ACC112 (cell line): ENCODE data around the gene NT5C1A.

ENCODE experiments used
- H2AFZ ChIP-seq: fragments of 200-600 bp; sonication (generic); one replicate; pipeline ENCODE4 v1.6.0; 2017; ENCODE audit warnings: antibody characterized with exemption, low read length; ENCODE audit not compliant: unreplicated experiment
- H3K27ac ChIP-seq: fragments of 200-600 bp; sonication (generic); 2 replicates; pipeline ENCODE4 v1.5.1; 2014; ENCODE audit warnings: low read depth, mild to moderate bottlenecking, antibody characterized with exemption, low read length, moderate library complexity
- H3K27me3 ChIP-seq: fragments of 200-600 bp; sonication (generic); 2 replicates; pipeline ENCODE4 v1.6.1; 2014; ENCODE audit warnings: mild to moderate bottlenecking, antibody characterized with exemption, low read length, moderate library complexity, mixed read lengths; ENCODE audit not compliant: insufficient read depth
- H3K36me3 ChIP-seq: fragments of 200-600 bp; sonication (generic); 2 replicates; pipeline ENCODE4 v1.6.1; 2016; ENCODE audit warnings: mild to moderate bottlenecking, antibody characterized with exemption, low read length, moderate library complexity, mixed read lengths; ENCODE audit not compliant: insufficient read depth
- H3K4me1 ChIP-seq: fragments of 200-600 bp; sonication (generic); one replicate; pipeline ENCODE4 v1.6.1; 2016; ENCODE audit warnings: low read length, mixed read lengths; ENCODE audit not compliant: insufficient read depth, unreplicated experiment, control insufficient read depth
- H3K4me3 ChIP-seq: fragments of 200-600 bp; sonication (generic); 2 replicates; pipeline ENCODE4 v1.5.1; 2014; ENCODE audit warnings: mild to moderate bottlenecking, low read depth, low read length
- H3K79me2 ChIP-seq: fragments of 200-600 bp; sonication (generic); one replicate; pipeline ENCODE4 v1.6.0; 2016; ENCODE audit warnings: low read length; ENCODE audit not compliant: control insufficient read depth, unreplicated experiment, insufficient read depth

Gene NT5C1A

DNA sequence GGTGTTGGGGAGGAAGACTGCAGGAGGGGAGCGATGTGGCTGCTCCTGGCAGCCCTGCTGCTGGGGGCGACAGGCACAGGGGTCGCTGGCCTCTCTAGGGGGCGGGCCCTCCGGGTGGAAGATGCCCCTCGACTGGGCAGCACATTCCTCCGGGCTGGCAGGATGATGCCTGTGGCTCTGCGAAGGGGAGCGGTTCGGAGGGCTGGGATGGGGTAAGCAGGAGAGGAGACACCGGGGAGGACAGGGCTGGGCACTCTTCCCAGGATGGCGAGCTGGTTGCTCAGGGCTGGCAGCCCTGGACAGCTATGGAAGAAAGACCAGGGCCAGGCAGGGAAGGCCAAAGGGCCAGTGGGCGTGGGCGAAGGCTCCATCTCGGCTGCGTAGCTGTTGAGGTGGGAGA lies 45.3 kb downstream of the NT5C1A start:
- Histone ChIP-seq H3K27me3 (0 out of 2 replicates have a peak, but pooled peaks cover 3% of the 10 kb centered on the region), H3K36me3 (no peaks in the 10 kb centered on the region), H3K79me2 (no peaks in the 10 kb centered on the region), H3K27ac (no peak overlapping the region), H2AFZ (no peak overlapping the region), H3K4me3 (no peak overlapping the region), H3K4me1 (no peaks in the 10 kb centered on the region)

DNA sequence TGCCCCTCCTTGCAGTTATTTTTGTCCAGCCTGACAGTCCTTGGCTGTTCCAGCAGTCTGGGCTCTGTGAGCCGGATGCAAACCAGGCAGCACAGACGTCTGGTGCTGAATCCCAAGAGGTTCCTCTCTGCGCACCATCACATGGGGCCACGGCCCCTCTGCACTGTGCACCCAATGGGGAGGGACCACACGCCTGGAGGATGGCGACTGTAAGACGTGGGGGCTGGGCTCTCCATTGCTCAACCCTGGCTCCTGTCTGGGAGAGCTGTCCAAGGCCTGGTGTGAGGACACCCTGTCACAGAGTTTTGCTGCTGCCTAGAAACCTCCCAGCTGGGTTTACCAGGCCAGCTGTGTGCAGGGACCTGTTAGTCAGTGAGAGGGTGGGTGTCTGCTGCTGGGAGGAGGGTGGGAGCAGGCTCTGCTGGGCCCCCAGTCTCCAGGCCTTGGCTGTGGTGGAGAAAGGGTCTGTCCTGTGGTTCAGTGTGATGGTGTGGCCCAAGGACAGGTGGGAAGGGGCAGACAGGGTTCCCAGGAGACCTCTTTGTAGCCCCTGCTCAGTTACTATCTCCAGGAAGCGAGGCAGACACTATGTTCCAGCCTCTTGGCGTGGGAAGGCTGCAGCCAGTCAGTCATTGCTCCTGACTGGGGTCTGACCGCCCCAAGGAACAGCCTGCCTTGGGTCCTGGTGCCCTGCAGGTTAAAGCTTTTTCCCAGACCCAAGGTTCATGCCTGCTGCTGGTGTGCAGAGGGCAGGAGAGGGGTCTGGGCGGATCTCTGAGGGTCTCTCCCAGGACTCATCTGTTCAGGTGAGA lies 46.2 kb downstream of the NT5C1A start:
- Histone ChIP-seq H3K36me3 (no peaks in the 10 kb centered on the region), H3K79me2 (no peaks in the 10 kb centered on the region), H3K27ac (no peak overlapping the region), H2AFZ (no peak overlapping the region), H3K27me3 (no peaks in the 10 kb centered on the region), H3K4me1 (no peaks in the 10 kb centered on the region), H3K4me3 (no peak overlapping the region)

GRCh38 chr1:39625009-39625408 lies 46.9 kb downstream of the NT5C1A start:
- H3K79me2 ChIP-seq = no peaks in the 10 kb centered on the region
- H3K4me3 ChIP-seq = no peak overlapping the region

GRCh38 chr1:39623053-39623452 lies 48.9 kb downstream of the NT5C1A start:
- Histone ChIP-seq H3K27ac (no peak overlapping the region), H3K27me3 (no peaks in the 10 kb centered on the region), H2AFZ (no peak overlapping the region), H3K79me2 (no peaks in the 10 kb centered on the region), H3K36me3 (no peaks in the 10 kb centered on the region), H3K4me3 (no peak overlapping the region), H3K4me1 (no peaks in the 10 kb centered on the region)

More at GRCh38 chr1:39625009-39625408, 46.9 kb downstream of the NT5C1A start:
- no peaks in the 10 kb centered on the region for H3K27me3 ChIP-seq
- no peak overlapping the region for H3K27ac ChIP-seq
- H3K4me1 ChIP-seq = no peaks in the 10 kb centered on the region
- H2AFZ ChIP-seq = no peak overlapping the region
- H3K36me3 ChIP-seq = no peaks in the 10 kb centered on the region

GRCh38 chr1:39622427-39622826 lies 49.5 kb downstream of the NT5C1A start:
- Histone ChIP-seq H3K36me3 (no peaks in the 10 kb centered on the region), H3K27ac (no peak overlapping the region), H3K79me2 (no peaks in the 10 kb centered on the region), H3K27me3 (no peaks in the 10 kb centered on the region), H3K4me1 (no peaks in the 10 kb centered on the region), H2AFZ (no peak overlapping the region), H3K4me3 (no peak overlapping the region)

- Histone ChIP-seq H3K27me3 (no peaks in the 10 kb centered on the region), H3K27ac (no peak overlapping the region), H3K4me1 (no peaks in the 10 kb centered on the region), H3K4me3 (no peak overlapping the region), H3K36me3 (no peaks in the 10 kb centered on the region), H3K79me2 (no peaks in the 10 kb centered on the region), H2AFZ (no peak overlapping the region)
Measured at GRCh38 chr1:39620659-39621165, 51.2 kb downstream of the NT5C1A start.

DNA sequence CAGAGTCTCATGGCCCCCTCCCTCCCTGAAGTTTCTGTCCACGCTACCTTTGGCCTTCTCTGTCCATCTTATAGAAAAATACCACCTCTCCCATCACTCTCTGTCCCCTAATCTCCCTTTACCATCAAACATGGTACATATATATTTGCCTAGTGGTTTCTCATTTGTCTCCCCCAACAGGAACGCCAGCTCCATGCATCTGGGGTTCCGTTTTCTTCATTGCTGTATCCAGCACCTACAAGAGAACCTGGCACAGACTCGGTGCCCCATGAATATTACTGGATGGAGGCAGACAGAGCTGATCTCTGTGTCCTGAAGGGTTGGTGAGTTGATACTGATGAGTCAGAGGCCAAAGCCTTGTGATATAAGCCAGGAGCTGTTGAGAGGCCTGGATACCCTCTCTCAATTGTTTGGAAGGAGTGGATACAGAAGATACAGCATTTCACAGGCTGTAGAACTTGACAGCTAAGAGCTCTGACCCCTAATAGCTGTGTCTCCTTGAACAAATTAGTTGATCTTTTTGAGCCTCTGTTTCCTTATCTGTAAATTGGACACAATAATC lies 54.3 kb downstream of the NT5C1A start:
- H3K4me1 ChIP-seq = no peaks in the 10 kb centered on the region
- no peaks in the 10 kb centered on the region for H3K79me2 ChIP-seq
- no peak overlapping the region for H3K27ac ChIP-seq
- H3K4me3 ChIP-seq = no peak overlapping the region
- no peaks in the 10 kb centered on the region for H3K36me3 ChIP-seq
- no peaks in the 10 kb centered on the region for H3K27me3 ChIP-seq
- H2AFZ ChIP-seq = no peak overlapping the region

DNA sequence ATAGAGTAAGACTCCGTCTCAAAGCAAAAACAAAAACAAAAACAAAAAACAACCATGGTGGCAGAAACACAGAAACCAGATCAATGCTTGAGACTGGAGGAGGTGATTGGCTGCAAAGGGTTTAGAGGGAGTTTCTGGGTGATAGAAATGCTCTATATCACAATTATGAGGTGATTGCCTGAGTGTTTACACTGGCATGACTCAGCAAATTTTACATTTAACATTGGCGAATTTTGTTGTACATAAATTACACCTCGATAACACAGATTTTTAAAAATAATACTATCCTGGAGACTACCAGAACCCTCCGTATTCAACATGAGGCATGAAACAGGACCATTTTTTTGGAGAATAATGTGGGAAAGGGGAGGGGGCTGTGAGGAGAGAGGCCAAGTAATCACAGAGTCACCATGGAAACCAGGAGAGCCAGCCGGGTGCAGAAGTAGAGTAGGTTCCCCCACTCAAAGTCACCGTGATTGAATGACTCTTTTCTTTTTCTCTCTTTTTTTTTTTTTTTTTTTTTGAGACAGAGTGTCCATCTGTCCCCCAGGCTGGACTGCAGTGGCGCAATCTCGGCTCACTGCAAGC lies 56.7 kb downstream of the NT5C1A start:
- Histone ChIP-seq H3K79me2 (no peaks in the 10 kb centered on the region), H3K4me3 (no peak overlapping the region), H3K36me3 (no peaks in the 10 kb centered on the region), H2AFZ (no peak overlapping the region), H3K4me1 (no peaks in the 10 kb centered on the region), H3K27me3 (no peaks in the 10 kb centered on the region), H3K27ac (no peak overlapping the region)

- Histone ChIP-seq H3K4me3 (no peak overlapping the region), H3K27ac (no peak overlapping the region), H3K4me1 (no peaks in the 10 kb centered on the region), H3K27me3 (no peaks in the 10 kb centered on the region), H2AFZ (no peak overlapping the region), H3K36me3 (no peaks in the 10 kb centered on the region), H3K79me2 (no peaks in the 10 kb centered on the region)
Measured at GRCh38 chr1:39614488-39614887, 57.4 kb downstream of the NT5C1A start.

DNA sequence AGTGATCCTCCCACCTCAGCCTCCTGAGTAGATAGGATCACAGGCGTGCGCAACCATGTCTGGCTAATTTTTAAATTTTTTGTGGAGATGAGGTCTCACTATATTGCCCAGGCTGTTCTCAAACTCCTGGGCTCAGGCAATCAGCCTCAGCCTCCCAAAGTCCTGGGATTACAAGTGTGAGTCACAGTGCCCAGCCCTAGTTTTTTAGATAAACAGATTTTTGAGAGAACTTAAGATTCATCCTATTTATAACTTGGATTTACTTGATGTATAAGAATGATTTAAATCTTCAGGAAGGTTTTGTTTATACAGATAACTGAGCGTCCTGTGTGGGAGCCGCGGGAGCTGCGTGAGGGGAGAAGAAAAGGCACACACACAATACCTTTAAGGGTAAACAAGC lies 58.7 kb downstream of the NT5C1A start:
- Histone ChIP-seq H3K79me2 (no peaks in the 10 kb centered on the region), H3K4me1 (no peaks in the 10 kb centered on the region), H2AFZ (no peak overlapping the region), H3K27me3 (no peaks in the 10 kb centered on the region), H3K4me3 (no peak overlapping the region), H3K36me3 (no peaks in the 10 kb centered on the region), H3K27ac (no peak overlapping the region)
